ENCODE results near the gene IQSEC1. TPM values are rescaled to one million over a fixed set of nuclear protein-coding genes. Genes with fewer than 3 reads are reported as not detected.

IQSEC1 gene
- total RNA-seq, 6 experiments from 2014 or later, result 21.1 to 25.1 (median 21.9) TPM

GRCh38 chr3:12907729-12908128 is 165.5 kb downstream of the IQSEC1 start:
- Mint-ChIP-seq H3K36me3 (ENCODE audit: low read depth) (no peaks in the 10 kb centered on the region), H3K4me1 (ENCODE audit: low read depth) (no peaks in the 10 kb centered on the region), H3K4me3 (no peak overlapping the region), H3K9me3 (no peaks in the 10 kb centered on the region), H3K27ac (no peak overlapping the region), H3K27me3 (ENCODE audit: insufficient read depth) (no peaks in the 10 kb centered on the region; the same call in 1 of the 2 replicates)
- DNase-seq, result no peak
- no peak; the same call in 1 of the 2 replicates for TF ChIP-seq CTCF (IDR thresholded peaks at IDR 0.05)

- no peak for DNase-seq
- no peak for TF ChIP-seq CTCF (IDR thresholded peaks at IDR 0.05)
- Mint-ChIP-seq H3K9me3 (no peaks in the 10 kb centered on the region), H3K27me3 (ENCODE audit: insufficient read depth) (no peaks in the 10 kb centered on the region; the same call in 1 of the 2 replicates), H3K36me3 (ENCODE audit: low read depth) (no peaks in the 10 kb centered on the region), H3K4me3 (no peak overlapping the region), H3K4me1 (ENCODE audit: low read depth) (no peaks in the 10 kb centered on the region), H3K27ac (no peak overlapping the region)
These were observed 165.9 kb downstream of the IQSEC1 start for GRCh38 chr3:12907296-12907695.

- no peak overlapping the region for H3K27ac Mint-ChIP-seq
- no peaks in the 10 kb centered on the region for H3K36me3 Mint-ChIP-seq (ENCODE audit: low read depth)
- H3K27me3 Mint-ChIP-seq (ENCODE audit: insufficient read depth), result no peaks in the 10 kb centered on the region; the same call in 1 of the 2 replicates
These were observed 166.3 kb downstream of the IQSEC1 start for GRCh38 chr3:12906916-12907290.

DNA sequence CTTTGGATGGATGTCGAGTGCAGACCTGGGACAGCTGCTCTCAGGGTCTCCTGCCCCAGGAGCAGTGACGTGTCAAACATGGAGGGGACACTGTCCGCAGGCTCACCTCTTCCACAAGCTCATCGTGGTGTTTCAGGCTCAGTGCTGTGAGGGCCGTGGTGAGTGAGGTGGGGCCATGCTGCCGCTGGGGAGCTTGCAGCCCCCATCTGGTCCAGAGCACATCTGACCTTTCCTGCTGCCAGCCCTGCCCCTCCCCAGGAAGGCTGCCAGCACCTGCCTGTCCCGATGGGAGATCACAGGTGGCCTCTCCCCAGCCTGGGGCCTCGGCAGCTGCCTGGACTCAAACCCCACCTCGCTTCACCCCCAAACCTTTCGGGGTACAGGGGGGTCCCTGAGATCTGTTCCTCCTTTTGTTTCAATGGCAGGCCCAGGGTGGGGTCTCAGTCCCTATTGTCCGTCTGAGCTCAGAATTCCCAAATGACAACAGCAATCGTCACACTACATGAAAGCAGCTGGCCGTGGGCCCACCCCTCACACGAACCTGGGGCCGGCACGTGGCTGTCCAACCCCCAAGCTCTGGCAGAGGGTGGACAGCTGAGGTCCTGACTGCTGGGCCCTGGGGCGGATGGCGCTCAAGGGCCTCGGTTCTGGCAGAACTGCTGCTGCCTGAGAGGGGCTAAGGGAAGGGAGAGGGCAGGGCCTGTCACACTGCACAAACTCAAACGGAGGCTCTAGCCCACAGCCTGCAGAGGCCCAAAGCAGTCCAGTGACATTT is 166.9 kb downstream of the IQSEC1 start:
- Mint-ChIP-seq H3K4me1 (ENCODE audit: low read depth) (no peaks in the 10 kb centered on the region), H3K36me3 (ENCODE audit: low read depth) (peaks cover 2% of the 10 kb centered on the region; the same call in 1 of the 2 replicates), H3K9me3 (no peaks in the 10 kb centered on the region), H3K27ac (no peak overlapping the region), H3K27me3 (ENCODE audit: insufficient read depth) (no peaks in the 10 kb centered on the region; the same call in 1 of the 2 replicates), H3K4me3 (no peak overlapping the region)
- DNase-seq, result no peak
- TF ChIP-seq CTCF (IDR thresholded peaks at IDR 0.05), result no peak

More at GRCh38 chr3:12906916-12907290, 166.3 kb downstream of the IQSEC1 start:
- Mint-ChIP-seq H3K4me1 (ENCODE audit: low read depth) (no peaks in the 10 kb centered on the region), H3K4me3 (no peak overlapping the region), H3K9me3 (no peaks in the 10 kb centered on the region)
- TF ChIP-seq CTCF (IDR thresholded peaks at IDR 0.05), result no peak
- no peak for DNase-seq

DNA sequence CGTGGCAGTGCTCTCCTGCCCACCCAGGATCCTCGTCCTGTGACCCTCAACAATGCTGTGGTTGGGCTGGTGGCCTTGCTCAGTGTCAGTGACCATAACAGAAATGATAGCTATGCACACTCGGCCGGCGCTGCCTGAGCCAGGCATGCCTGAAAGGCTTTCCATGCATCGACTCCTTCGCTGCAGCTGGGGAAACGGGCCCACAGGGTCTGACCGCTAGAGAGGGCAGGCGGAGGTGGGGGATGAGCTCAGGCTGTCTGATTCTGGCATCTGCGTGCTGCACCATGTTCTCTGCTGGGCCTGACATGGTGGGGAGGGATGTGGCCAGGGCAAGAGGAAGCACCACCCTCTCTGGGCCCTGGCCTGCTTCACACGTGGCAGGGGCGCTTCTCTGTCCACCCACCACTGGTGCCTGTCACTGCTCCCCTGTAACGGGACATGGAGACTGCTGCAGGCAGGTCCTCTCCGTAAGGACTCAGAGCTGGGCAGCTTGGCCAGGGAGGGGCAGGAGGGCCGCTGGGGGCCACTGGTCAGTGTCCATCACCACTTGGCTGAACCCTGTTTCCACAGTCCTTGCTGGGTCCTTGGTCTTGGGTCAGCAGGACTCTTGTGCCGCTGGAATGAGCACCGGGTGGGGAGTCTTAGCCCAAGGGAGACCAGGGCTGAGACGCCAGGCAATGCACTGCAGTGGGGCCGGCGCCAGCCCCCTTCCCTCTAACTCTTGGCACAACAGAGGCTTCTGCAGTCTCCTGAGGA is 167.7 kb downstream of the IQSEC1 start:
- Mint-ChIP-seq H3K4me3 (no peak overlapping the region), H3K27ac (no peak overlapping the region)

More for the DNA sequence above, 167.7 kb downstream of the IQSEC1 start:
- Mint-ChIP-seq H3K9me3 (no peaks in the 10 kb centered on the region), H3K4me1 (ENCODE audit: low read depth) (no peaks in the 10 kb centered on the region), H3K36me3 (ENCODE audit: low read depth) (peaks cover 4% of the 10 kb centered on the region; the same call in 1 of the 2 replicates), H3K27me3 (ENCODE audit: insufficient read depth) (no peaks in the 10 kb centered on the region; the same call in 1 of the 2 replicates)
- TF ChIP-seq CTCF (IDR thresholded peaks at IDR 0.05), result no peak
- no peak for DNase-seq

Data from HFFc6 (cell line).